Measurements from ENCODE around the gene MYCN. TPM values are rescaled to one million over a fixed set of nuclear protein-coding genes. Genes with fewer than 3 reads are reported as not detected.

Gene MYCN
- total RNA-seq (2022; extraction: Qiagen RNA extraction; ENCODE audit: low read depth): not detected in 5 replicates

GRCh38 chr2:15939854-15940660 is at the start of gene MYCN:
TSS of gene MYCN (plus strand) at chr2:15940550. CDS start at chr2:15942065, 1,515 bp downstream.

